Dermis microvascular lymphatic vessel endothelial cell (primary cell): Measurements from ENCODE around the gene ZNF575. TPM values are rescaled to one million over a fixed set of nuclear protein-coding genes. Genes with fewer than 3 reads are reported as not detected.
A peak's percentile ranks its signal among the peaks of the same experiment; 100 is the strongest.

Source experiments
- DNase-seq, 2 donors: peaks; one replicate each; pipeline versions ENCODE4 v3.0.0 to v3.0.0-alpha.2; 2010; ENCODE audit warnings: low read depth in 2 of 2
- total RNA-seq: library from RNA; depleted of rRNA; stranded (reverse); fragments of >200 nt; gene quantifications from 2 replicates; pipeline ENCODE4 v1.2.1, GENCODE V29; 2014

Gene ZNF575, protein sequence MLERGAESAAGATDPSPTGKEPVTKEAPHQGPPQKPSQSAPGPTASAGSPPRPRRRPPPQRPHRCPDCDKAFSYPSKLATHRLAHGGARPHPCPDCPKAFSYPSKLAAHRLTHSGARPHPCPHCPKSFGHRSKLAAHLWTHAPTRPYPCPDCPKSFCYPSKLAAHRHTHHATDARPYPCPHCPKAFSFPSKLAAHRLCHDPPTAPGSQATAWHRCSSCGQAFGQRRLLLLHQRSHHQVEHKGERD
- under 0.01 and 0.13 TPM in 2 replicates for total RNA-seq

DNA sequence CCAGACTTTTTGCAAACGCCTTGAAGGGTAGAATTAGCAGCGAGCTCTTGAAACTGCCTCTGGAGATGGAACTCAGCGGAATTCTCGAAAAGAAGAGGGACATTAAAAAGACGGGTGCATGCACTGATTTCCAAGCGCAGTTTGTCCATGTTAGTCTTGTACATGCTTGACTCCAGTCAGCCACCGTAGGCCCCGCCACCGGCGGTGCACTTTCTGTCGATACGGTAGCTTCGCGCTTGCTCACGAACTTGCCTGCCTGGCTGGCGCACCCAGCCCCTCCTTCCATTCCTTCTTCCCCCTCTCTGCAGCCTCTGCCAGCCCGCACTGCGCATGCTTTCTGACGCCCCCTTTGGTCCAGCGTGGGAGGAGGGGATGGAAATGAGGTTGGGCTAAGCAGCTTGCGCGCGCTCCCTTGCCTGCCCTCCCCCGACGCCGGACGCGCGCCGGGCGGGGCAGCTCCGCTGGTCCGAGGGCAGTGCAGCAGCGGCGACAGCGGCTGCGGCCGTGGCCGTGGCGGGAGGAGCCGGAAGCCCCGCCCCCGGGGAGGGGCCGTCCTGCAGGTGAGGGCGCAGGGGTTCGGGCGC lies at the start of gene ZNF575:
Gene ZNF575 (plus strand): TSS at position 227 of the 584 bp plus-strand sequence. CDS start 1,235 bp downstream, outside the sequence.
- peak; percentile 90 to 92 for DNase-seq

DNA sequence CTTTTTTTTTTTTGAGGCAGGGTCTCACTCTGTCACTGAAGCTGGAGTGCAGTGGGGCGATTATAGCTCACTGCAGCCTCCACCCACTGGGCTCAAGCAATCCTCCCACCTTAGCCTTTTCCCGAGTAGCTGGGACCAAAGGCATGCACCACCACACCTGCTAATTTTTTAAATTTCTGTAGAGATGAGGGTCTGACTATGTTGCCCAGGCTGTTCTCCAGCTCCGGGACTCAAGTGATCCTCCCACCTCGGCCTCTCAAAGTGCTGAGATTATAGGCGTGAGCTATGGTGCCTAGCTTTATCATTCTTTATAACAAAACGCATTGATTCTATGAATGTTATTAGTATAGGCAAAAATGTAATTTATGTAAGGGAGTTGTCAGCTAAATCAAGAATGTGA lies 49.7 kb upstream of the ZNF575 start:
- no peak for DNase-seq

DNA sequence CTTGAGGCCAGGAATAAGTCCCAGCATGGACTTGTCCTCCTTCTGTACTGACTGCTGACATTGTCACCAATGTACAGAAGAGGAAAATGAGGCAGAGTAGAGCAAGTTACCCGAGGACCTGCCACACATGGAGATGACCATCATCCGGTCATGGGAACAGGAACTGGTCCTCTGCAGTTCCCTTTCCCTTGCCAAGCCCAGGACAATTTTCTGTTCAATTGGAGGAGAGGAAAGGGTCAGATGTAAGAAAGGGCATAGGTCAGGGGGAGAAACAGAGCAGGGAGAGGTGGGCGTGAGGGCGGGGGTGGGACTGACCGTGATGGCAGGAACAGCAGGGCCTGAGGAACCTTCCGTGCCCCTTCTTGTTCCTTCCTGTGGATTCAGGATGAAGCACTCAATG lies 47.0 kb upstream of the ZNF575 start:
- no peak for DNase-seq

DNA sequence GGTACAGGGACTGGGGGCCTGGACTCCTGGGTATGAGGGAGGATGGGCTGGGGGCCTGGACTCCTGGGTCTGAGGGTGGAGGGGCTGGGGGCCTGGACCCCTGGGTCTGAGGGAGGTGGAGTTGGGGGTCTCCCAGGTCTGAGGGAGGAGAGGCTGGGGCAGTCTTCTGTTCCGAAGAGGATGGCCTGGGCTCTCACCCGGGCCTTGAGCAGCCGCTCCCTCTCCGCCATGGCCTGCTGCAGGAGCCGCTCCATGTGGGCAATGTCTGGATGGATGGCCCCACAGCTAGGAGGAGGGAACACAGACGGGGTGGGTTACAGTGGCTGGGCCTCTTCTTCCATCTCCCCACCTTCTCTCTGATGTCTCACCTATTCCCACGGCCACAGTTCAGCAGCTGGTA lies 46.6 kb upstream of the ZNF575 start:
- DNase-seq = no peak

DNA sequence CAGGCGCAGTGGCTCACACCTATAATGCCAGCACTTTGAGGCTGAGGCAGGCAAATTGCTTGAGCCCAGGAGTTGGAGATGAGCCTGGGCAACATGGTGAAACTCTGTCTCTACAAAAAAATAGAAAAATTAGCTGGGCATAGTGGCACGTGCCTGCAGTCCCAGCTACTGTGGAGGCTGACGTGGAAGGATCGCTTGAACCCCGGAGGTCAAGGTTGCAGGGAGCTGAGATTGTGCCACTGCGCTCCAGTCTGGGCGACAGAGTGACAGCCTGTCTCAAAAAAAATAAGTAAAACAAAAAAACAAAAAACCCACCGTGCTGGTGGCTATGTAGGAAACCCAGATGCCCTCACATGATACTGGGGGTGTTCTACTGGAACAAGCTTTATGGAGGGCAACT lies 44.8 kb upstream of the ZNF575 start:
- DNase-seq = no peak

DNA sequence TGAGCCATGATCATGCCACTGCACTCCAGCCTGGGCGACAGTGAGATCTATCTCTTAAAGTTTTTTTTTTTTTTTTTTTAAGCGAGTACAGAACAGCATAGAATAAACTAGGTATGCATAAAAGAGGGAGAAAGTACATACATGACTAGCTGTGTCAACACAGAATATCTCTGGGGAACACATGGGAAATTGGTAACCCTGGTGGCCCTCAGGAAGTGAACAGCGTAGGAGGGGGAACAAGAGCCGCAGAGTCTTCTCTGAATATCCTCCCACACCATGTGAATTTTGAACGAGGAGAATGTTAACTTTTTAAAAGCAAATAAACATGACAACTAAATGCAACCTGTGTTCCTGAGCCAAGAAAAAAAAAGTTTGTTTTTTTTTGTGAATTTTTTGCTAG lies 43.7 kb upstream of the ZNF575 start:
- DNase-seq = peak in 1 of 2 donors; percentile 58

DNA sequence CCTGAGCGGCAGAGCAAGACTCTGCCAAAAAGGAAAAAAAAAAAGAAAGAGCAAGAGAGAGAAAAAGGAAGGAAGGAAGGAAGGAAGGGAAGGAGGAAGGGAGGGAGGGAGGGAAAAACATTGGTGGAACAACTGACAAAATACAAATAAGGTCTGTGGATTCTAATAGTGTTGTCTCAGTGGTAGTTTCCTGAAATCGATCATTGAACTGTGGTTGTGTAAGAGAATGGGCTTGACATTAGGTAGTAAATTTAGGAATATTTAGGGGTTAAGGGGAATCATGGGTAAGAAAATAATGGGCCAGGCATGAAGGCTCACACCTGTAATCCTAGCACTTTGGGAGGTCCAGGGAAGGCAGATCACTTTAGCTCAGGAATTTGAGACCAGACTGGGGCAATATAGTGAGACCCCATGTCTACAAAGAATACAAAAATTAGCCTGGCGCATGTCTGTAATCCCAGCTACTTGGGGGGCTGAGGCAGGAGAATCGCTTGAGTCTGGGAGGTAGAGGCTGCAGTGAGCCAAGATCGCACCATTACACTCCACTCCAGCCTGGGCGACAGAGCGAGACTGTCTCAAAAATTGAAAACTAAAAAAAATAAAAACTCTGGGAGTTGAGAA lies 42.9 kb upstream of the ZNF575 start:
- no peak for DNase-seq

DNA sequence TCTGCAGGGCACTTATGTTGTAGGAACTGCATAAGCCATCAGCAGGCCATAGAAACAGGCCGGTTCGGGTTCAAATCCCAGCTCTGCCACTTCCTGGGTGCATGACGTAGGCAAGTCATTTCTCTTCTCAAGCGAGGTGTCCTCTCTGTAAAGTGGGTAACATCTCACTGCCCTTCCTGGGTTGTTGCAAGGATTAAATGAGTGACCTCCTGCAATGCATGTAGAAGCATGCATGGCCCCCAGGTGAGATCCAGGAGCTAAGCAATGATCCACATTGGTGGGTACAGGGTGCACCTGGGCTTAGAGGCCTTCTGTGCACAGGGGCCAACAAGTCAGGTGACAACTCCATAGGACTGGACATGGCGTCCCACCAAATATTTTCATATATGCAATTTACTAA lies 42.2 kb upstream of the ZNF575 start:
- DNase-seq = no peak

DNA sequence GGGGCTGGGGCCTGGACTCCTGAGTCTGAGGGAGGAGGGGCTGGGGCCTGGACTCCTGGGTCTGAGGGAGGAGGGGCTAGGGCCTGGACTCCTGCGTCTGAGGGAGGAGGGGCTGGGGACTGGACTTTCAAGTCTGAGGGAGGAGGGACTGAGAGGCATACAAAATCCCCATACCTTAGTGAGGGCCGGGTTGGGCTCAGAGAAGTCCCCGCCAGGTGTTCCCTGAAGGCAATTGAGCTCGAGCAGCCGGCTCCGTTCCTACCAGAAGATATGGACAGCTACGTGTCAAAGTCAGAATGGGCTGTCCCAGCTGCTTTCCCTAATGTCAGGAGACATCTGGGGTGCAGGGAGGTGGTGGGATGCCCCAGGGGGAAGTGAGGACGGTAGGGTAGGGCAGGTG lies 37.9 kb upstream of the ZNF575 start:
- no peak for DNase-seq

DNA sequence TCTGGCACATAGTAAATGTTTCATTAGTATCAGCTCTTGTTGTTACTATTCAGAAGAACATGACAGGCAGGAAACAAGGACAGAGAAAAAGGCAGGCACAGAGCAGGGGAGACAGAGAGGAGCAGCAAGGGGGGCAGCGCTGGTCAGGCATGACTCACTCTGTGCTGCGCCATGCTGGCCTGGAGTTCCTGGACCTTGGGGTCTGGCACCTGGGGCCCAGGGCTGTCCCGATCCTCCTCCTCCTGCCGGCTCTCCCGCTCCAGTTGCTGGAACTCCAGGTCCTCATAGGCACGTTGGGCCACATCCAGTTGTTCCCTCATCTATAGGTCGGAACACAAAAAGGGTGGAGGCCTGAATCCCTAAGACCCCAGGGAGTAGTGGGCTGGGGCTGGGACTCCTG lies 36.0 kb upstream of the ZNF575 start:
- no peak for DNase-seq

DNA sequence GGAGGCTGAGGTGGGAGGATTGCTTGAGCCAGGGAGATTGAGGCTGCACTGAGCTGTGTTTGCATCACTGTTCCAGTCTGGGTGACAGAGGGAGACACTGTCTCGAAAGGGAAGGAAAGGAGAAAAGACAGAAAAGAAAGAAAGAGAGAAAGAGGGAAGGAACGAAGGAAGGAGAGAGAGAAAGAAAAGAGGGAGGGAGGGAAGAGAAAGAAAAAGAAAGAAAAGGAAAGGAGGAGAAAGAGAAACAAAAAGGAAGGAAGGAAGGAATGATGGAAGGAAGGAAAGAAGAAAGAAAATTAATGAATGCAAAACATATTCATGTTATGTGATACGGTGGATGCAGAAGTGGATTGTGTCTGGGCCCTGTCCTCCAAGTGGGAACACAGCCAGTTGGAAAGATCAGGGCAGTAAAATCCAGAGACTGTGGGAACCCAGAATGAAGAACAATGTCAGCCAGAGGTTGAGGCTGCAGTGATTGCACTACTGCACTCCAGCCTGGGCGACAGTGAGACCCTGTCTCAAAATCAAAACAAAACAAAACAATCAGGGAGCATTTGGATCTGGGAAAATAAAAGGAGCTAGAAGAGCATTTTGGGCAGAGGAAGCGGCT lies 34.6 kb upstream of the ZNF575 start:
- DNase-seq = no peak

DNA sequence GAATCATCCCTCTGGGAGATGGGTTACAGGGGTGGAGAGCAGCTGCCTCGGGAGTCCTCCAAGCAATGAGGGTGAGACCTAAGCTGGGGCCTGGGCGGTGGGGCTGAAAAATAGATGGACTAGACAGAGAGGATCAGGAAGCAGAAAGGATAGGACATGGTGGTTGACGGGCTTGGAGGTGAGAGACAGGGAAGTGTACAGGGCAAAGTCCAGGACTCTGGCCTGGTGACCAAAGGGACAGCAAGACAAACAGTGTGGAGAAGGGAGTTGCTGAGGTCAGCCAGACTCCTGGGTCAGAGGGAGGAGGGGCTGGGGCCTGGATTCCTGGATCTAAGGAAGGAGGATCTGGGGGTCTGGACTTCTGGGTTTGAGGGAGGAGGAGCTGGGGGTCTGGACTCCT lies 33.9 kb upstream of the ZNF575 start:
- no peak for DNase-seq

DNA sequence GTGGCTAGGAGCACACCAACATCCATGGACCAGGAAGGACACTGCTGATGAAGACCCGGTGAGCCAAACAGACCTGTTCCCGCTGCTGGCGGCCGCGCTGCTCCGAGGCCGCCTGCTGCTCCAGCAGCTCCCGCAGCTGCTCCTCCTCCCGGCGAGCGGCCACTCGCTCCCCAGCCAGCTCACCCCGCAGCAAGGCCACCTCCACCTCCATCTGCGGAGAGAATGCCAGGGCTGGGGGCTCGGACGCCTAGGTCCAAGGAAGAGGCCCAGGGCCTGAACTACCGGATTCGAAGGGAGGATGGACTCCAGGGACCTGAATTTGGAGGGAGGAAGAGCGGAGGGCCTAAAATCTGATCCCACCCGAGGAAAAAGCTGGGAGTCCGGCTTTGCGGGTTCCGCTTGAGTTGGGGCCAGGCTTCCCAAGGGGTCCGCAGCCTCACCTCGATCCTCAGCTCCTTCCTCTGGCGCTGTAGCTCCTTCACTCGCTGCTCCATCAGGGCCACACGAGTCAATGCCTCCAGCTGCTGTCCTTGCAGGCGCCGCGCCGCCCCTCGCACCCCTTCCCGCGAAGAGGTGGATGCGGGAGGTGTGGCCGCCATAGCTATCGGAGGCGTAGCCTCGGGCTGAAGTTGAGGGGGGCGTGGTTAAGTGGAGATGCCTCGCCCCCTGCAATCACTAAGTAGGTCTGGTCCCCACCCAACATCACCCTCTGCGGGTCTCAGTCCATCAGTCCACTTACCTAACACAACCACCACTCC lies 31.1 kb upstream of the ZNF575 start:
- no peak for DNase-seq

DNA sequence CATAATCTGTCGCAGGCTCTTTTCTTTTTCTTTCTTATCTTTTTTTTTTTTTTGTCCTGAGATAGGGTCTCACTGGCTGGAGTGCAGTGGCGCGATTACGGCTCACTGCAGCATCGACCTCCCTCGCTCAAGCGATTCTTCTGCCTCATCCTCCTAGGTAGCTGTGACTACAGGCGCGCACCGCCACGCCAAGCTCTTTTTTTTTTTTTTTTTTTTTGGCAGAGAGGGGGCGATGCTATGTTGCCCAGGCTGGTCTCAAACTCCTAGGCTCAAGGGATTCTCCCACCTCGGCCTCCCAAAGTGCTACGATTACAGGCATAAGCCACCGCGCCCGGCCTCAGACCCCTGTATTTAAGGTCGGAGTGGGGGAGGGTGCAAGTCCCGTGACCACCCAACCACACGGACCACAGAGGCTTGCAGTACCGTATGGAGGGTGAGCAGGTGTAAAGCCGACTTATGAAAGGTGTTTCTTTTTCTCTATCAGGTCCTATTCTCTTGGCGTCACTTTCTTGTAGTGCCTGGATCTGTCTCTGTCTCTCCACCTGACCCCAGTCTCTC lies 30.5 kb upstream of the ZNF575 start:
- no peak for DNase-seq

DNA sequence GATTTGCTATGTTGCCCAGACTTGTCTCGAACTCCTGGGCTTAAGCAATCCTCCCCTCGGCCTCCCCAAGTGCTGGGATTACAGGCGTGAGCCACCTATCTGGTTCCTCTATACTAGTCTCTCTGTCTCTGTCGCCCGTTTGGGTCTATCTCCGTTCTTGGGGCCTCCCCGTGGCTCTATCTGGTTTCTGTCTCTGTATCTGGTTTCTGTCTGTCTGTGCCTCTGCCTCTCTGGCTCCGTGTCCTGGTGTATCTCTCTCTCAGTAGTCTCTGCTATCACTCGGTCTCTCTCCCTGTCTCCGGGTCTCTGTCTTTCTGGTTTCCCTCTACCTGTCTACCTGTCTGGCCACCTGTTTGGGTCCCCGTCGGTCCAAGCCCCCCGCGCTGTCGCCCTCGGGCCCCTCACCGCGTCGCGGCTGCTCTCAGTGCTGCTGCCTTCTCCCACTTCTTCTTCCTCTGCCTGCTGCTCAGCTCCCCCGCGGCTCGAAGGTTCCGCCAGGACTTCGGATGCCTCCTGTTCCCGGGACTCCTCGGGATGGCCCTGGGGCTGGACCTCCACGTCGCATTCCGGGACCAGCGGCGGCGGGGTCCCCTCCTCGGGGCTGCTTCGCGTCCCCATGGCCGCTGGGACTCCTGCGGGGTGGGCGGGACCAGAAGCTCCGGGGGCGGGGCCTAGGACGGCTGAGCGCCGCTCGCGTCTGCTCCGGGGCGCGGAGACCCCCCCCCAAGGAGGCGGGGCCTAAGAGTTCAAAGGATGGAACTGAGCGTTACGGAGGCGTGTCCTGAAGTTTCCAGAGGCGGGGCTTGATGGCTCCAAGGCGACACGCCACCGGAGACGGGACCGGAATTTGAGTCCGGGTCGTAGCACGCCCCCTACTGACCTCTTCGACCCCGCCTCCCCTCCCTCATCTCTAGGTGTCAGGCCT lies 29.2 kb upstream of the ZNF575 start:
- DNase-seq = peak; percentile 89 to 94

DNA sequence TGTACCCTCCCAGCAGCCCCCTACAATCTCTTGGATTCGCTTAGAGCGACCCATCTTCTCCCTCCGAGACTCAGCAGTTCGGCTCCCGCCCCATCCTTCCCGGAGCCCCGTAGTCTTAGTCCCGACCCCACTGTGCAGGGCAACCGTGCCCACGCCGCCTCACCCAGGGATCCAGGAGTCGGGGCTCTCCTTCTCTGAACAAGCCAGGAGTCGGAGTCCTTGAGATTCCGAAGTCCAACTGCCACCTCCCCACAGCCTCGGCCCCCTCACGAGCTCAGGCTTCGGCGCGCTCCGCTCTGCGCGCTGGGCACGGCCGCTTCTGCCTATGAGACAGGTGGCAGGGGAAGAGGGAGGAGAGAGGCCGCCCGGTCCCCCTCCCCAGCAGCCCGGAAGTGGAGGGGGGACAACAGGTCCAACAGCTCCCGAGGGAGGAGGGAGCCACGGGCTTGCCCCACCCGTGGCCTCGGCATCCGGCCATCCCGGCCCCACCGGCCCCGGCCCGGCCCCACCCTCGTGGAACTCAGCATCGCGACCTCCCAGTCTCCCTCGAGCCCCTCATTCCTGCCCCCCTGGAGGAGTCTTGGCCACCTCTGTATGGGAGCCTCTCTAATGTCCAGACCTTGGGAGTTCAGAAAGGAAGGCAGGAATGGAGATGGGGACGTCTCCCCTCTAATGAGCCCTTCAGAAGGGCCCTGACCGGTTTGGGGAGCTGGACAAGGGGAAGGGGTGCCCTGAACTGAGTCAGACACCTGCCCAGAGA lies 28.4 kb upstream of the ZNF575 start, which contains the start of gene PHLDB3:
Gene PHLDB3 (minus strand): TSS at position 321 of the 760 bp plus-strand sequence. CDS start 628 bp downstream, outside the sequence.
- no peak for DNase-seq

DNA sequence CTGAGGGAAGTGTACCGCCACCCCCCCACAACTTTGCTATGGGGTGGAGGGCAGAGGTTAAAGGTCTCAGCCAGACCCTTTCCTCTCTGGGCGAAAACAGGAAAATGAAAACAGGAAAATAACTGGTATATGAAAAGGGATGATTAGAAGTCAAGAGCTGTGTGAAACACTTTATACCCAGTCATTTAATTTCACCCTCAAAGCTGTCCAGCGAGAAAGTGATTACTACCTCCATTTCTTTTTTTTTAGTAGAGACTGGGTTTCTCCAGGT lies 27.9 kb upstream of the ZNF575 start:
- no peak for DNase-seq

DNA sequence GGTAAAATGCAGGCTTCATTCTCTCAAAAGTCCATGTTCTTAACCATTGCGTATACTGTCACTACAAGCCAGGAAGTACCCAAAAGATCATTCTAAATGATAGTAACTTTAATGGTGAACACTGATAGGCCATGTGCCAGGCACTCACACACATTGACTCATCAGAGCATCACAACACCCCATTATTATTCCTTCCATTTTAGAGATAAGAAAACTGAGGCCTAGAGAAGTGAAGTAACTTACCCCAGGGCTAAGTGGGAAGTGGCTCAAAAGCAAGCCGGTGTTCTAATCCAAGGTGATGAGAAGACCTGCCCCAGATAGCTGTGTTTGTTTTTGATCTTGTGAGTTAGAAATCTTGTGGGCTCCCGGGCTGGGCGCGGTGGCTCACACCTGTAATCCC lies 27.0 kb upstream of the ZNF575 start:
- DNase-seq = no peak

DNA sequence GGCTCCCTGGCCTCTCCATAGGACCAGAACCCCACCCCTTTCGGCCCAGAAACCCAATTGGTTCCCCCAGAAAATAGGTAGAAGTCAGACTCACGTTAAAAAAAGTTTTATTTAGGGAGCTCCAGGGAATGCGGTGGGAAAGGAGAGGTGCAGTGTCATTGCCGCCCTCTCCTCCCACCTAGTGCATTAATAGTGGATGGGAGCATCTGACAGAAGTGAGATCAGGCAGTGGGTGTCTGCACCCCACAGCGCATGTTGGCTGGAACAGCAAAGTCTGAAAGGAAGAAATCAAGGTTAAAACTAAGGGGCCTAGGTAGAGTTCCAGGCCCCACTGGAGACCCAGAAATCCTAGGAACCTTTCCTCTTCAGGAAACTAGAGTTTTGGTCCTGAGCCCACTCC lies 26.4 kb upstream of the ZNF575 start:
- DNase-seq = no peak

DNA sequence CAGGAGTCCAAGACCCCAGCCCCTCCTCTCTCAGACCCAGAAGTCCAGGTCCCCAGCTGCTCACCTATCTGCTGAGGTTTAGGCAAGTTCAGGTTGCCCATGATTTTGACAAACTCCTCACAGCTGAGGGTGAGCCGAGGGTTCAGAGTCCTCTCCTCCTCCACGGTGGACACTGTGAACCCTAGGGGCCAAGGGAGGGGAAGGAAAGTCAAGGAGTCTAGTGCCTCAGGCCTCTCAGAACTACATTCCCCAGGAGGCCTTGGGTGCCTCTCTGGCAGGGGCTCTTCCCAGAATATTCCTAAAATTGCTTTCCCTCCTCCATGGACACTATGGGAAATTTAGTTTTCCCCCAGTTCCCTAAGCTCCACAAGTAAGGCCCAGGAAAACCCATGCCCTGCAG lies 25.1 kb upstream of the ZNF575 start:
- DNase-seq = no peak
